Measurements from ENCODE around the gene PRM2.

The PRM2 gene

DNA sequence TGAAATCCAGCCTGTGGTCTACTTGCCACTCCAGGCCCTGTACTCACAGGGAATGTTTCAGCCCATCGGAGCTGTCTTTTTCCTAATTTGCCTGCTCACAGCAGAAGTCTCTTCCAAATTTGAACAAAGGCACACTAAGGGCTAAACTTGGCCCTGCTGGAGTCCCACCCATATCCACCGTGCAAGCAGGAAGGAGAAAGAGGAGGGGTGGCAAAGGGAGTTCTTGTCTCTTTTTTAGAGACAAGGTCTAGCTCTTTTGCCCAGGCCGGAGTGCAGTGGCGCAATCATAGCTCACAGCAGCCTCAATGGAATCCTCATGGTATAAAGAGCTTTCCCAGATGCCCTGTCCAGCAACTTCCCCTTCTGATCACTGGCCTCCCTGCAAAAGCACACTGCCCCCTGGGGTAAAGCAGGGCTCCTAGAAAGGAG lies 7.6 kb upstream of the PRM2 start:
- no peak for DNase-seq

DNA sequence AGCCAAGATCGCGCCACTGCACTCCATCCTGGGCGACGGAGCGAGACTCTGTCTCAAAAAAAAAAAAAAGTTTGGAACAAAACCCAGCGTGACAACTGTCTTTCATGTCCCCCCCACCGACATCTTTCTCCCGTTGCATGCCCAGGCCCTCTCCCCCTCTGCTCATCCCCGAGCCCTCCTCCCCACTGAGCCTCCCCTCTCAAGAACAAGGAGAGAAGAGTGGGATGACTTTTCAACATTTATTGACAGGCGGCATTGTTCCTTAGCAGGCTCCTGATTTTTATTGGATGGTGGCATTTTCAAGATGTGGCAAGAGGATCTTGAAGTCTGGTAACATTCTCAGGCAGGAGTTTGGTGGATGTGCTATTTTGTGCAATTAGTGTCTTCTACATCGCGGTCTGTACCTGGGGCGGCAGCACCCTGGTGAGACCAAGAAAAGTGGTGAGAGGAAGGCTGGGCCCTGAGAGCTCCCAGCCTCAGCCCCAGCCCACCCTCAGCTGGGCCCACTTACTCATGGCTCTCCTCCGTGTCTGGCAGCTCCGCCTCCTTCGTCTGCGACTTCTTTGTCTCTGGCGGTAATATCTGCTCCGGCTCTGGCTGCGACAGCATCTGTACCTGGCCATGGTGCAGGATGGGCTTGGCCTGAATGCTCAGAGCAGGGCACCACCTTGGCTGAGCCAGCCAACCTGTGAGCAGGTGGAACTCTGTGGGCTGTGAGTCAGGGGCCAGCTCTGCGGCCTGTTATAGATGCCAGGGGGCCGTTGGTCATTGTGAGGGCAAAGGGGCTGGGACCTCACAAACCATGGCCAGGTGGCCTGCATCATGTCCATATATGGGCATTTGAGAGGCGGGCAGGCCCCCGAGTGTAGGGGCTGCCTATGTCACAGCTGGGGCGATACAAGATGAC lies 4.6 kb upstream of the PRM2 start, which contains the start of gene PRM1:
PRM1 (minus strand) TSS at position 715 of the 907 bp plus-strand sequence; CDS start at position 623, 92 bp downstream.
- DNase-seq: no peak

DNA sequence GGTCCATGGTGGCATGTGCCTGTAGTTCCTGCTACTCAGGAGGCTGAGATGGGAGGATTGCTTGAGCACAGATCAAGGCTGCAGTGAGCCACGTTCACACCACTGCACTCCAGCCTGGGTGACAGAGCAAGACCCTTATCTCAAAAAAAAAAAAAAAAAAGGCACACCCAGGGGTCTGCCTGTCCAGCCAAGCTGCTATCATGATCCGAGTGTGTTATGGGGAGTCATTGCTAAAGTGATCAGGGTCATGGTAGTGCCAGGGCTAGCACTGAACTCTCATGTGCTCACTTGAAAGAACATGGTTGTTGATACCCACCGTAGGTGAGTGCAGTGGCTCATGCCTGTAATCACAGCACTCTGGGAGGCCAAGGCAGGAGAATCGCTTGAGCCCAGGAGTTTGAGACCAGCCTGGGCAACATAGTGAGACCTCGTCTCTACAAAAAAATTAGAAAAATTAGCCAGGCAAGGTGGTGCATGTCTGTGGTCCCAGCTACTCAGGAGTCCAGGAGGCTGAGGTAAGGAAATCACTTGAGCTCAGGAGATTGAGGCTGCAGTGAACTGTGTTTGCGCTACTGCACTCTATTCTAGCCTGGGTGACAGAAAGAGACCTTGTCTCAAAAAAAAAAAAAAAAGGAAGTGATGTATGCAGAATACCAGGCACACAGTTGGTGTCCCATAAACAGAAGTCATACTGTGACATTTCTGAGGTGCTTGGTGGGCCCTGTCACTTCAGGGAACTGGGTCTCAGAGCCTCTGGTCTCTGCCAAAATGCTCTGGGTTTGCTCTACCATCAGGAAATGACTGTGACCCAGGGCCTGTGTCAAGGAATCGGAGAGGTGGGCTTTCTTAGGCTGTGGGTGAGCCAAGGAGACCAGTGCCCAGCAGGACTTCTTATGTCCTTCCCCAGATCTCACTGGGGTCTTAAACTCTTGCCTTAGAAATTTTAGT lies 2.7 kb upstream of the PRM2 start:
- no peak for DNase-seq

DNA sequence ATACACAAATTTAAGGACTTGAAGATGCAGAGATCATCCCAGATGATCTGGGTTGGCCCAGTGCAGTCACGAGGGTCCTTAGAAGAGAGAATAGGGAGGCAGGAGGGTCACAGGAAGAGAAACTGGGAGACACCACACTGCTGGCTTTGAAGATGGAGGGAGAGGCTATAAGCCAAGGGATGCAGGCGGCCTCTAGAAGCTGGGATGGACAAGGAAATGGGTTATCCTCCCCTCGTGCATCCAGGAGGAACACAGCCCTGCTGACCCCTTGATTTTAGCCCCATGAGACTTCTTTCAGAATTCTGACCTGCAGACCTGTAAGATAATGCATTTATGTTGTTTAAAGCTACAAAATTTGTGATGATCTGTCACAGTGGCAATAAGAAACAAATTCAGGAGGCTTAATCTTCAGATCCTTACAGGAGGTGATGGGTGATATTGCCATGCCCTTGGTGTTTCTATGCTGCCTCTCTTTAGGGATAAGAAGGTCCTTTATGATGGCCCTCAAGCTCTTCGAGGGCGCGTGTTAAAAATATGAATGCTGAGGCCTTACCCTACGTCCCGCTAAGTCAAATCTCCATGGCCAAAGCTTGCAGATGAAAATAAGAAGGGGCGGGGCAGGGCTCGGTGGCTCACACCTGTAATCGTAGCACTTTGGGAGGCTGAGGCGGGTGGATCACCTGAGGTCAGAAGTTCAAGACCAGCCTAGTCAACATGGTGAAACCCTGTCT lies 1.5 kb upstream of the PRM2 start:
- no peak for DNase-seq

DNA sequence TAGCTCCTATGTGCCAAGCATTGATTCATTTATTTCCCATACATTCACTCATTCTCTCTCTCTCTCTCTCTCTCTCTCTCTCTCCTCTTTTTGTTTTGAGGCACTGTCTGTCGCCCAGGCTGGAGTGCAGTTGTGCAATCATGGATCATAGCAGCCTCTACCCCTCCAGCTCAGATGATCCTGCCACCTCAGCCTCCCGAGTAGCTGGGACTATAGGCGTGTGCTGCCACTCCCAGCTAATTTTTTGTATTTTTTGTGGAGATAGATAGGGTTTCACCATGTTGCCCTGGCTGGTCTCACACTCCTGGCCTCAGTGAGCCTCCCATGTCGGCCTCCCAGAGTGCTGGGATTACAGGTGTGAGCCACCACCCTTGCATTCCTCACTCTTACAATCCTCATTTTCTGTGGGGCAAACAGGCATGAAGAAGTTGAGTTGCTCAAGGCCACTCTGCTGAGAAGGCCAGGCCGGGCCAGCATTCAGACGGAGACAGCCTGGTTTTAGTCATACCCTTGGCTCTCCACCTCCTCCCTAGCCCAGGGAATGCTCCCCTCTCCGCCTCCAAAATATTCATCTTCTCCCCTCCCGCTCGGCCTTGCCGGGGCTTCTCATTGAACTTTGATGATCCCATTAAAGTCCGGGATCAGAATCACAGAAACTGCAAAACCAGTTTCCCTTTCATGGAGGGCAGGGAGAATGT lies 765 bp upstream of the PRM2 start:
- no peak for DNase-seq

DNA sequence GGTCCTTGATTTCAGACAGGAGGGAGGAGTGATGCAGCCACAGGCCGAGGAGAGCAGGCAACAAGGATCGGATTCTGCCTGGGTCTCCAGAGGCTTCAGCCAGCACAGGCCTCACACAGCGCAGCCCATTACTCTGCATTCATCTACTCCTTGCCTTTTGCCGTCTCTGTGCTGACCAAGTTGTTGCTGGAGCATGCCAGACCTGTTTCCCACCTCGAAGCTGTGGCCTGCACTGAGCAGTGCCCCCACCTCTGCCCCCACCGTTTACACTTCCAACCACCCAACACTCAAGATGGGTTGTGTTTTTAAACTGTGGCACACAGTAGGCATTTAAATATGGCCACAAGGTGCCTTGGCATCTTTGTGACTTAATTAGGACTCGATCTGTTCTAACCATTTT lies 1.3 kb downstream of the PRM2 start:
- no peak for DNase-seq

DNA sequence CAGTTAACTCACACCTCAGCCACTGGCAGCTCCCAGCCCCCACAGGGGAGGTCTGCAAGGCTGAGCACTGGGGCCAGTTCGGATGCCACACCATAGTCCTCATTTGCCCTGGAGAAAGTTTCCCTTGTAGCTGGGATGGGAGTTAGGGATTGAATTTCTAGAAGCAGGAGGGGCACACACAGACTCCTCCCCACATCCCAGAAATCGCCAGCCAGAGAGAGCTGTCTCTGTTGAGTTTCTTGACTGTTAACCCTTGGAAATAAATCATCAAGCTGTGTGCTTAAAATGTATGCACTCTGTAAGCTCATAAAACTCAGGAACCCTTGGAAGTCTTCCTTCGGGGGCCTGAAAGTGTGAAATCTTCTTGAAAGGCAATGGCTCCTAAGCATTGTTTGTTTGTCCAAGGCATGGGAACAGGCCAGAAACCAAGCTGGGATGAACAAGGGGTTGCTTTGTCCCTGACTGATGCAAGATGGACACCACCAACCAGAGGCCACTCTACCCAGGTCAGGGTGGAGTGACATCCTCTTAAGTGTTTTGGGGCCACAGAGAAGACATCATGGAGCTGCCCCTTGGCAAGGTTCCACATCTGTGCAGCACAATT lies 2.5 kb downstream of the PRM2 start:
- no peak for DNase-seq

DNA sequence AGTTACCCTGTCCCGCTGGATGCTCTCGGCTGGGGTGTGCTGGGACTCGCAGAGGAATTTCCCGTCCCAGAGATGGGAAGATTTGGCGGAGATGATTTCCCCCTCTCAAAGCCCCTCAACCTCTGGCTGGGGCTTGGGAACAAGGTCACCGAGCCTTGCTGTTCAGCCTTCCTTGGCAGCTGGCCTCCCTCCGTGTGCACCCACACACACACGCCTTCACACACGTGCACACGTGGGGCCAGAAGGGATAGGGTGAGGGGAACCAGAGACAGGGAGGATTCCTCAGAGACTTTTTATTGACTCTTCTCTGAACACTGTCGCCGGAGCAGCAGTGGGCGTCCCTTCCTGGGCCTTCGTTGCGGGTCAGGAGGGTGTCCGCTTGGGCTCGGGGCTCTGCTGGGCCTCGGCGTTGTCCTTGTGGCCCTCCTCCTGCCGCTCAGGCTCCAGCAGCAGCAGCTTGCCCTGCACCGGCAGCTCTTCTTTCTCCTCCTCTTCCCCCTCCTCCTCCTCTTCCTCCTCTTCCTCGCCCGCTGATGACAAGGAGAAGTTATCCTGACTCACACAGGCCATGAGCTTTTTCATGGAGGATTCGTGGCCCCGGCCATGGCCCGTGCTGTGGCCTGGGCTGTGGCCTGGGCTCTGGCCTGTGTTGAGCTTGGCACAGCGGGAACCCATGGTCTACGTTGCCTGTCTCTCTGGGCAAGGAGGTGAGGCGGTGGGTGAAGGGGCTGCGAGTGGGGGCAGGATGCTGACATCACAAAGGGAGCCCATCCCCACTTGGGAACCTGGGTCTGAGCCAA lies 3.2 kb downstream of the PRM2 start, which contains the start of gene PRM3:
PRM3 (minus strand) TSS at position 709 of the 800 bp plus-strand sequence; CDS start at position 675, 34 bp downstream.
- no peak for DNase-seq

DNA sequence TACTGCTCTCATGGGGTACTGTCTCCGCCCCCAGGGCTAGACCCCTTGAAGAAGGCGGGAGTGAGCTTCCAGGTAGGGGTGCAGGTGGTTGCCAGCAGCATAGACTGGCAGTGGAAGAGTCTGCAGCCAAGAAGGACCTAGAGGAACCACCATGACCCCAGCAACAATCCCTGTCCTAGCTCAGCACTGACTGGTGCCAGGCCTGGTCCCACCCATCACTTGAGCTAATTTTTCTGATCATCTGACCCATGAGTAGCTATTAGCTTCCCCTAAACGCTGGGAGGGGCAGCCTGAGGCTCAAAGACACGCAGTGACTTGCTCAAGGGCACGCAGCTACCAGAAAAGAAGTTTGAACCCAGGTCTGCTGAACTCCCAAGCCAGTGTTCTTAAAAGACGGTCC lies 3.8 kb downstream of the PRM2 start:
- no peak for DNase-seq

DNA sequence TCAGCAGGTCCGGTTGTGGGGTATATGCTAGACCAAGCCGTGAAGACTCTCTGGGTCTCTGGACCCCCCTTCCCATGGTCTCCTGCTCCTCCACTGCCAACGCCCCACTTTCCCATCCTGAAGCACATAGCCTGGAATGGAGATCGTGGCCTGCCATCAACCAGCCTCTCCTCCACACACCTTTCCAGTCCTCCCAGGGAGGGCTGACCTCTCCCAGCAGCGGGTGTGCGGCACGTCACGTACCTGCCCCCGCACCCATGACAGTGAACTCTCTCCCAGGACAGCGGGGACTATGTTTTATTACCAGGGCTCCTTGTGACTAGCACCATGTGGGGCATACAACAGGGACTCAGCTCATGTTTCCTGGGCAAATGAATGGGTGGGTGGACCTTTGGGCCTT lies 4.7 kb downstream of the PRM2 start:
- DNase-seq: no peak

DNA sequence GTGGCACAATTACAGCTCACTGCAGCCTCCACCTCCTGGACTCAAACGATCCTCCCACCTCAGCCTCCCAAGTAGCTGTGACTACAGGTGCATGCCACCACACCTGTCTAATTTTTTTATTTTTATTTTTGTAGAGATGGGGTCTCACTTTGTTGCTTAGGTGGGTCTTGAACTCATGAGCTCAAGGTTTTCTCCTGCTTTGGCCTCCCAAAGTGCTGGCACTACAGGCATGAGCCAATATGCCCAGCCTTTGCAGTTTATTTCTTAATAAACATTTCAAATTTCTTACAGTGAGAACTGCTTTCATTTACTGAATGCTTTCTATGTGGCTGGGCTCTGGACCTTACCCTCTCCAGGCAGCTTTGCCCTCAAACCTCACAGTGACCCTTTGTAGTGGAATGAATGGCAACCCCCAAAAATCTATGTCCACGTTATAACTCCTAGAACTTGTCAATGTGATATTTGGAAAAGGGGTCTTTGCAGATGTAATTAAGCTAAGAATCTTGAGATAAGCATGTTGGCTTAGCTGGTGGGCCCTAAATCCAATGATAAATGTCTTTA lies 5.6 kb downstream of the PRM2 start:
- DNase-seq: no peak

DNA sequence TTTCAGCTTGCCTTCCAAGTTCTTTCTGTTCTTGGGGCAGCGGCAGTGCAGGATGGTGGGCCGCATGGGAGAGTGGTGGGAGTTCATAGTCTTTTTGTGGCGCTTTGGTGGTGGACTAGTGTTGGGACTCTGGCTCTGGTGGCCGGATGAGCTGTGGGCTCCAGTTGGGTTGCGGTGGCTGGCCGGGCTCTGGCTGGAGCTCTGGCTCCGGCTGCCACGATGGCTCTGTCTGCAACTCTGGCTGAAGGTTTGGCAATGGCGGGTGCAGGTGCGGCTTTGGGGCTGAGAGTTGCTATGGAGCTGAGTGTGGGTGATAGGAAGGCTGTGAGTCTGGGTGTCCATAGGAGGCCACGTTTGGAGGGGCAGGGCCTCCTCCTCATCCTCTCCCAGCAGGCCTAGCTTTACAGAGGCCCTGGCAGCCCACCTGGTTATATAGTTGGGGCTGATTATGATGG lies 7.3 kb downstream of the PRM2 start, which contains the start of gene TNP2:
TNP2 (minus strand) TSS at position 405 of the 455 bp plus-strand sequence; CDS start at position 342, 63 bp downstream.
- DNase-seq: no peak

DNA sequence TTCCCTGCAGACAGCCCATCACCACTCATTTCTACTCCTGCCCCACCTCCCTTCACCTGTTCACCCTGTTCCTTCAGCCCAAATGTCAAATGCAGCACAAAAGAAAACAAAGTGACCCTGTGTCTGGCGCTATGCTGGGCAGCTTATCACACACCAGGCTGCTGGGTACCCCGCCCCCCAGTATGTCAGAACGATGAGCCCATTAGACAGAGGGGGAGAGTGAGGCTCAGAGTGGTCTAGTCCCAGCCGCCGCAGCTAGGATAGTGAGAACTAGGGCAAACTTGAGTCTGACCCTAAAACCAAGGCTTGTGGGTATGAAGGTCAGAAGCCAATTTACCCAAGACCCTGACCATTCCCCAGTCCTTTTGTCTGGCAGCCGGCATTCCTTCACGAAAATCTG lies 11.2 kb downstream of the PRM2 start:
- no peak for DNase-seq

DNA sequence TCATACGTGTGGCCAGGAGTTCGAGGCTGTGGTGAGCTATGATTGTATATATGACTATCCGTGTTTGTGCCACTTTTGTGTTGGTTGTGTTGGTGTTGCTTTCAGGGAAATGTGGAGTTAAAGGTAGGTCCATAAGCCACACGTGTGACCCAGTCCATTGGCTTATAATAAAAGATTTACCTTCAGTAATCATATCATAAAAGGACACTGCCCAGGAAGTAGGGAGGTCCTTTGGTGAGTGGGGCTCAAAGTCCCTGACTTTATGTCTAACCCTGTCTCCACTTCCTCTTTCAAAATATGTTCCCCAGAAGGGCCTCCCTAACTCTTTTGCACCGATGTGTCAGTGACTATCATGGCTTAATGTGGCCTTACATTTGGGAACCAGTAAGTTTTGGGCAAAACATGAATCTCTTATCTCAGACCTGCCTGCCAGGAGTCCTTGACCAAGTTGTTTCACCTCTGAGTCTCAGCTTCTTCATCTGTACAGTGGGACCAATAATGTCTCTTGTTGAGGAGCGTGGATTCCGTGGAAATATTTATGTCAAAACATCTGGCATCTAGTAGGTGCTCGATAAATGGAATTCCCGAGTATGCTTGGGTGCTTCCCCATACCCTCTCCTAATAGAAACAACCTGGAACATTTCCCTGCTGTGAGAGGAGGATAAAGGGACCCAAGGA lies 12.0 kb downstream of the PRM2 start:
- DNase-seq: no peak

DNA sequence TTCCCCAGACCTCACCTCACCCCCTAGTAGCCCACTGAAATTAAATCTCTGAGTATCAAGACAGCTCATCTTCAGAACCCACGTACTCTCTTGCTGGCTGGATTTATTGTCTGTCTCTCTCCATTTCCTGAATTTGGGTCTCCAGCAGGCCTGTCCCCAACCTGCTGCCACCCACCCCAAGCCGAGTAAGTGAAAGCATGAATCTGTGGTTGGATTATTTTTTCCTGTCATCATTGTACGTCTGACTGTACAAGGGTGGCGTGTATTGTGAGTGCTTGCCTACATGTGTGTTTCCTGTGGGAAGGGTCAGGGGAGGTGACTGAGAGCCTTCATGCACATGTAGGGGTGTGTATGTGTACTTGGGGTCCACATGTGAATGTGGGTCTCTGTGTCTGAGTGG lies 12.5 kb downstream of the PRM2 start:
- no peak for DNase-seq

DNA sequence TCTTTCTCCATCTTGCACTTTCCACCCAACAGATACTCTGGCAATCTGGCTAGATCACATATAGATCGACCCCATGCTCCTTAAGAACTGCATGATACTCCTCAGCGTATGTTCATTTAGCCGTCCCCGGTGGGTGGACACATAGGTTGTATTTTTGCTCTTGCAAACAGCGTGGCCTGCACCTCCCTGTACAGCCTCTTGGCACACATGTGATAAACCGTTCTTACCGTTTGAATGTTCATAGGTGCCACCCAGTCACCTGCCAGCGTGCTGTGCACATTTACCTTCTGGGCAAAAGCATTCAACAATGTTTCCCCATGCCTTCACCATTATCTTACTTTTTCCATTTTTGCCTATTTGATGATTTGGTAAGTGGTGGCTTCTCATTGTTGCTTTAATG lies 13.4 kb downstream of the PRM2 start:
- DNase-seq: no peak

DNA sequence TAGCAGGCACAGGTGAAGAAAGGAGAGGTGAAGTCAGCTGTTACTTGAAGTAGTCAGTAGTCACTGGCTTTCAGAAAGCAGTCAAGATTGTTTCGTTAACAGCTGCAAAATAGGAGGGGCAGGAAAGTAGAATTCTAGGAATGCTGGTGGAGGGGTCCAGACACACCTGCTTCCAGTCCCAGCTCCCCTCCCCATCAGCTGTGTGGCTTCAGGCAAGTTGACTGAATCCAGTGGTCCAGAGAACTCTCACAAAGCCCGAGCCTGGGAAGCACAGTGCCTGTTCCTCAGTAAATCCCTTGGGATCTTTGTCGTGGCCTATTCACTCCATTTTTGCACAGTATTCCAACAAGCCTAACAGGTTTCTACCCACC lies 15.7 kb downstream of the PRM2 start:
- no peak for DNase-seq

DNA sequence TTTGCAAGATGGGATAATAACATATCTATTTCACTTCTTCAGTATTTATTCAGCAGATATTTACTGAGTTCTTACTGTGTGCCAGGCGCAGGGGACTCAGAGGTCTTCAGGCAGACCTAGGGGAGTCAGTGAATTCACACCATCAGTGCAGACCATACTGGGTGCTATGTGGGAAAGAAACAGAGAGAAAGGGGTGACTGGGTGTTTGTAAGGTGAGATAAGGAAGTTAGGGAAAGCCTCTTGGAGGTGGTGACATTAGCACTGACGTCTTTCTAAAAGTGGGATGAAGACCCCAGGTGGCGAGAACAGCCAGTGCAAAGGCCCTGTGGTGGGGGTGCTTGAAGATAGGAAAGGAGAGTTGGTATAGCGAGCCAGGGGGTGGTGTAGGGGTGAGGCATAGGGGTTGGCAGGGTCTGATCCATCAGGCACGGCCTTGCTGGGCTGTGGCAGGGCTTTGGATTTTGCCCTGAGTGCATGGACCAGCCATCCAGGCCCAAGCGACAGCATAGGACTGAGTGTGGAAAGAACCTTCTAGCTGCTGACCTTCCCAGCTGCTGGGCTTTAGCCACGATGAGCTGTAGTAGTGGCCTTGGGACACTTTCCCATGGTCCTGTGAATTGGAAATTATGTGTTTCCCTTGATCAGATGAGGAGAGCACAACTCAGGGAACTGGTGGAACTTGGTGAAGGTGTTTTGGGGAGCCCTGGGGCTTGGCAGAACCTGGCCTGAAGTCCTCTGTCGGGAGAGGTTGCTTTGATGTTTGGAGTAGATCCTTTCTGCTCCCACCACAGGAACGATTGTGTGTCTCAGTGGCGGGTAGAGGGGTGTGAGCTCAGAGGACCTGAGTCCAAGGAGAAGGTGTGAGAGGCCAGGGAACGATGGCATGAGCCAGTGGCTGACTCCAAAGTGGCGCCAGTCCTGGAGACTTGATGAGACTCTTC lies 16.4 kb downstream of the PRM2 start:
- no peak for DNase-seq
